Measurements from ENCODE around the gene RAB31. TPM values are rescaled to one million over a fixed set of nuclear protein-coding genes. Genes with fewer than 3 reads are reported as not detected.

The RAB31 gene
- total and polyA plus RNA-seq, 2 of the 13 experiments (the other 11 are each of a cell fraction or from before 2014, with no cell fraction given): 1.1 to 1.7 TPM

- no peaks in the 10 kb centered on the region for H4K20me1 ChIP-seq (ENCODE audit: insufficient read depth, low read length)
- no peak overlapping the region for H2AFZ ChIP-seq (ENCODE audit: low read length)
- FAIRE-seq: no peak
Observed at GRCh38 chr18:9860682-9861081, 152.6 kb downstream of the RAB31 start.

More at GRCh38 chr18:9860682-9861081, 152.6 kb downstream of the RAB31 start:
- TF ChIP-seq NFIB (CRISPR knock-in tag; IDR thresholded peaks at IDR 0.05; ENCODE audit: borderline replicate concordance): no peak
- no peak for TF ChIP-seq PTBP1 (IDR thresholded peaks at IDR 0.05; ENCODE audit: low read depth, low read length, poor library complexity, severe bottlenecking)
- no peak for TF ChIP-seq ZNF782 (CRISPR knock-in tag; IDR thresholded peaks at IDR 0.05; ENCODE audit: borderline replicate concordance)
- TF ChIP-seq IRF2 (CRISPR knock-in tag; IDR thresholded peaks at IDR 0.05): no peak
- TF ChIP-seq BATF2 (CRISPR knock-in tag; IDR thresholded peaks at IDR 0.05): no peak
- no peak for TF ChIP-seq ZBTB21 (CRISPR knock-in tag; IDR thresholded peaks at IDR 0.05)
- TF ChIP-seq USF2 (IDR thresholded peaks at IDR 0.05; ENCODE audit: low read depth, low read length): no peak
- TF ChIP-seq USF2 (CRISPR knock-in tag; IDR thresholded peaks at IDR 0.05; ENCODE audit: borderline replicate concordance): no peak
- no peak for TF ChIP-seq MAFG (CRISPR knock-in tag; IDR thresholded peaks at IDR 0.05)
- Histone ChIP-seq H3K4me3 (replicated peaks in 1 of 3; ENCODE audit: insufficient read depth in 1 of 3, low read depth in 2 of 3, low read length in 3 of 3) (no peak overlapping the region), H3K9me3 (ENCODE audit: low read length) (peaks cover 6% of the 10 kb centered on the region), H3K36me3 (replicated peaks in 1 of 2; ENCODE audit: control insufficient read depth in 1 of 2, insufficient read depth in 2 of 2, low read length in 2 of 2) (no peaks in the 10 kb centered on the region), H3K27me3 (ENCODE audit: control insufficient read depth in 1 of 2, insufficient read depth in 2 of 2, low read length in 2 of 2) (no peaks in the 10 kb centered on the region), H3K9ac (ENCODE audit: insufficient read depth, low read depth, low read length) (no peak overlapping the region), H3K4me1 (ENCODE audit: insufficient read depth, low read length) (peaks cover 25% of the 10 kb centered on the region), H3K79me2 (ENCODE audit: insufficient read depth, low read length) (no peaks in the 10 kb centered on the region), H3K4me2 (ENCODE audit: low read depth, low read length) (no peak overlapping the region), H3K27ac (ENCODE audit: extremely low read length, insufficient read depth, low read length) (no peak overlapping the region)
- in situ Hi-C loops (cut with HindIII; ENCODE audit: extremely low pct_ligation_motif_present, low pct_unique_long_range_greater_than_20kb): no loop called here
- DNase-seq (ENCODE audit: low spot score) (no peak), ATAC-seq (no peak)
- intact Hi-C loops (cut with micrococcal nuclease; ENCODE audit: unreplicated experiment): no loop called here
- 79% methylated on average over 4 of the region's 4 CpGs for WGBS (ENCODE audit: low lambda C conversion rate)
- BruUV-seq (replicated peaks): no TSS peak
- CTCF ChIA-PET (ENCODE audit: low intra/inter-chr PET ratio, low total read pairs): no interaction called here
- POLR2A ChIA-PET: no interaction called here
